Breast epithelium (tissue), 3 donors: ENCODE data around the gene CSMD2.

Experiments used
- CTCF ChIP-seq, 3 donors: fragments of 450-650 bp; IDR thresholded peaks; one replicate each; pipeline ENCODE4 v1.5.1; 2016 to 2017; ENCODE audit warnings: antibody characterized with exemption in 3 of 3, mild to moderate bottlenecking in 3 of 3, moderate library complexity in 3 of 3
- POLR2AphosphoS5 ChIP-seq, 3 donors: sonication (generic); formaldehyde crosslinking; IDR thresholded peaks; one replicate each; pipeline ENCODE4 v1.6.1; 2017; ENCODE audit warnings: antibody characterized with exemption in 3 of 3

- TF ChIP-seq CTCF (IDR thresholded peaks at IDR 0.05) (no peak), POLR2AphosphoS5 (IDR thresholded peaks at IDR 0.05) (no peak)
Observed at GRCh38 chr1:33578557-33579448, 586.2 kb downstream of the CSMD2 start.
